ENCODE measurements around the gene KDM2B.
A peak's percentile ranks its signal among the peaks of the same experiment; 100 is the strongest.
"Not testable (repeated sequence)": the region's sequence is repeated elsewhere in the genome, so short reads cannot be mapped to it uniquely, and the experiment has no call there.

KDM2B gene

GRCh38 chr12:121495746-121496145 lies 85.1 kb downstream of the KDM2B start:
- no peak for DNase-seq

DNA sequence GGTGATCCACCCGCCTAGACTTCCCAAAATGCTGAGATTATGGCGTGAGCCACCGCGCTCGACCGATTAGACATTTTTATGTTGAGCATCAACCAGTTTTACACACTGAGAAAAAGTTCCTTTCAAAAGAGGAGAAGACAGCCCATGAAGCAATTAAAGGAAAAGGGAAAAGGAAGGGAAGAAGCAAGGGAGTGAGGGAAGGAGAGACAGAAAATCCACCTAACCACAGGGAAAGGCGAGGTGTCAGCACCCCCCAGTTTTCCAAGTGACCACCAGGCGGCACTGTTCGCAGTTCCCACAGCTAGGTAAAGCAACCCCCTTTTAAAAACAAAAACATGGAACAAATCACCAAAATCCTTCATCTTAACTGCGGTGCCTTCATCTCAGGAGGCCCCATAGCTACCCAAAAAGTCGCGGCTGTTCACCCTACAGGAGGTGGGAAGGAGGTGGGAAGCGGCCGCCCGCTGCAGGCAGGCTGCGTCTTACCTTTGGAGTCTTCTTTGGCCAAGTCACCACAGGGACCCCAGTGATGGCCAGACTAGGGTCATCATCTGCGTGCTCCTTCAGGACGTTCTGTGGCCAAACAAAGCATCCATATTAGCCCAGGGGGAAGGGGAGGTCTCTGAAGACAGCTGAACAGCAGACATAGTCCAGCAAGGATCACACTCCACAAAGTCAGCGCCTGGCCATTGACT lies 86.6 kb downstream of the KDM2B start:
- DNase-seq = peak; percentile 10

GRCh38 chr12:121490401-121491281 lies 90.2 kb downstream of the KDM2B start:
- no peak for DNase-seq

DNA sequence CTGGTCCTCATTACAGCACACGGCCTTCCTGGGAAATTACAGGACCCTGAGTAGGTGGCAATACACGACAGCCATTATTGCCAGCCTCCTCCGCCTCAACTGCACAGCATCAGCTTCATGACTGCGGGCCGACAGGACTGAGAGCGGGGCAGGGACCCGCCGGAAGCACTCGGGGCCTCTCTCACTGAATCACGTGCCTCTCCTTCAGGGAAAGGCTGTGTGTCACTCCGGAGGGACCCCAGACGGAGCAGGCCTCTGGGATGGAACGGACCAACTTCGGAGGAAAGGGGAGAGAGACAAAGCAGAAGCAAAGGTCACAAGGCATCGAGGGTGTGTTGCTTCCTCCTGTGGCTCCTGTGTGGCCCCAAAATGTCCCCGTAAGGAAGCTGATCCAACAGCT lies 90.9 kb downstream of the KDM2B start:
- no peak for DNase-seq

DNA sequence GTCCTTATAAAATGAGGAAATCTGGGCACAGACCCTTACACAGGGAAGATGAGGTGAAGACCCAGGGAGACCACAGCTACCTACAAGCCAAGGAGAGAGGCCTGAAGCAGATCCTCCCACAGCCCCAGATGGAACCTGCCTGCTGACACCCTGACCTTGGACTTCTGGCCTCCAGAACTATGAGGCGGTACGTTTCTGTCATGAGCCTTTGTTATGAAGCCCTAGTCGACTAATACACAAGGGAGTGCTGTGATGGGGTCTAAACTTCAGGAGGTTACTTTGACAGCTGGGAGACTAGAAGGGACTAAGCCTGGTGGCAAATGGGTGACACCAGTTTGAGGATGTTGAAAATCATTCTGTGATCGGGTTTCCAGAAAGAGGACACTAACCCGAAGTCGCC lies 95.9 kb downstream of the KDM2B start:
- no peak for DNase-seq

DNA sequence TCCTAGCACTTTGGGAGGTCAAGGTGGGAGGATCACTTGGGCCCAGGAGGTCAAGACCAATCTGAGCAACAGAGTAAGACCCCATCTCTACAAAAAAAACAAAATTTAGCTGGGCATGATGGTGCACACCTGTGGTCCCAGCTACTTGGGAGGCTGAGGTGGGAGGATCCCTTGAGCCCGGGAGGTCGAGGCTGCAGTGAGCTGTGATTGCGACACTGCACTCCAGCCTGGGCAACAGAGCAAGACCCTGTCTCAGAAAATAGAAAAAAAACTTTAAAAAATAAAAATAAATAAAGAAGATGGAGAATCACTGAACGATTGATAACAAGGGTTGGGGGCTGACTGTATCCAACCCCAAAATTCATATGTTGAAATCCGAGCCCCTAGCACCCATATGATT lies 96.3 kb downstream of the KDM2B start:
- DNase-seq = not testable (repeated sequence)

DNA sequence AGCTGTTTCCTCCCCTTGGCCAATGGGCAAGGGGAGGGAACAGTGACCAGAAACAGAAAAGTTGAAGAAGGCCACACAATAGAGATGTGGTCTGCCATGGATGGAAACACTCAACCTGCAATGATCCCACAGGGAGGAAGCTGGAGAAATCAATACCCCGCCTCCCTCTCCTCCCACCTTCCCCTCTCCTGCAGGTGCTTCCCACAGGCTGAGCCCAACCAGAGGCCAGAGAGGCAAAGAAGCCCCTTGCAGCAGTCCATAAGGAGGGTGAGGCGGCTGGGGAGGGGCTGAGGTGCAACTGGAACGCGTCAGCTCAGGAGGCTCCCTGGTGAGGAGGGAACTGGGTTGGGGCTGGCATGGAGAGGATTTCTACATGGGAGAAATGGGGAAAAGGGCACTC lies 96.9 kb downstream of the KDM2B start:
- no peak for DNase-seq

- no peak for DNase-seq
These were observed 104.3 kb downstream of the KDM2B start for GRCh38 chr12:121476477-121476876.

DNA sequence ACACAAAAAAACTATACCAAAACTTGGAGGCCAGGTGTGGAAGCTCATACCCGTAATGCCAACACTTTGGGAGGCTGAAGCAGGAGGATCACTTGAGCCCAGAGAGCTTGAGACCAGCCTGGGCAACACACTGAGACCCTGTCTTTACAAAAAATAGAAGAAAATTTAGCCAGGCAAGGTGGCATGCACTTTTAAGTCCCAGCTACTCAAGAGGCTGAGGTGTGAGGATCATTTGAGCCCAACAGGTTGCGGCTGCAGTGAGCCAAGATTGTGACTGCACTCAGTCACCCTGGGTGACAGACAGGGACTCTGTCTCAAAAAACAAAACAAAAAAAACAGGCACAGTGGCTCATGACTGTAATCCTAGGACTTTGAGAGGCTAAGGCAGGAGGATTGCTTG lies 105.5 kb downstream of the KDM2B start:
- no peak for DNase-seq

- peak; percentile 28 for DNase-seq
These were observed 108.5 kb downstream of the KDM2B start for GRCh38 chr12:121472150-121472905.

- DNase-seq = no peak
These were observed 110.1 kb downstream of the KDM2B start for GRCh38 chr12:121470751-121471150.

DNA sequence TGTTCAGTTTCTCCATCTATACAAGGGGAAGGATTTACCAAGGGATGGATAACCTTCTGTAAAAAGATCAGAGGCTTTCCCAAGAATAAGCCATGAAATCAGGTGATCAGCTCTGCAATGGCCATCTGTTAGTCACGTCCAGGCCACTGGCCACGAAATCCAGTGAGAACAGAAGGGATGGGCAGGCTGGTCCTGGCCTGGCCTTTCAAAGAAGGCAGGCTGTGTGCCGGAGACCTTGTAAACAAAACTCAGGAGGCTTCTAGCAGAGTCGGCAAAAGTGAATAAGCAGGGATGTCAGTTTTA lies 112.4 kb downstream of the KDM2B start:
- DNase-seq = no peak

DNA sequence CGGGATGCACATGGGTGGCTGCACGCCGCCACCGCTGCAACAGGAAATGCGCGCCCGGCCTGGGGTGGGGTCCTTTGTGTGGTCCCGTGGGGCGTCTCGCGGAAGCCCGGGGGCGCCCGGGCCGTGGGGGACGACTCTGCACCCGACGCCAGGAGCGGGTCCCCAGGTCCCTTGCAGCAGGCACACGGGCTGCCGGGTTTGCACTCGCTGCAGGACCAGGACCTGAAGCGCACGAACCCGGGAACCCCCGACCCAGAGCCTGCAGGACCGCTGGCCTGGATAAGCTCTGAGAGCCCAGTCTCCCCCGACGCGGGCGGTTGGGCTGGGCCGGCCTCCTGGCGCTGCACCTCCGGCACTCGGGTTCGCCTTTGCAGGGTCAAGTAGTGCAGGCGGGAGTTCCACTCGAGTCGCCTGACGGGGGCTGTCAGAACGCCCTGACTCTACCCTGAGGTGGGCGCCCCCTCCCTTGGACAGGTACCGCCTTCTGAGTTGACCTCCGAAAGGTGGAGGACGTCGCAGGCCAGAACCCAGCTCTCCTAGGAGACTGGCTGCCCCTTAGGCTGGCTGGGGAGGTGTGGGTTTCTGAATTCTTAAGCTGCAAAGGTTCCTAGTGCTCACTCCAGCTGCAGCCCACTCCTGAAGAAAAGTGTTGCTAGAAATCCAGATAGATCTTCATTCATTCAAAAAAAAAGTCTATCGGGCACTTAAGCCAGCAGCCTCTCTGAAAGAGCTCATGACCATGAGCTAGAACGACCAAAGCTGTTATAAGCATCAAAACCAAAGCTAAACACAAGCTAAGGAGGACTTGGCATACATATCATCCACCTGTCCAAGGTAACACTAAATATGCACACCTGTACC lies 113.0 kb downstream of the KDM2B start:
- DNase-seq = peak; percentile 22

DNA sequence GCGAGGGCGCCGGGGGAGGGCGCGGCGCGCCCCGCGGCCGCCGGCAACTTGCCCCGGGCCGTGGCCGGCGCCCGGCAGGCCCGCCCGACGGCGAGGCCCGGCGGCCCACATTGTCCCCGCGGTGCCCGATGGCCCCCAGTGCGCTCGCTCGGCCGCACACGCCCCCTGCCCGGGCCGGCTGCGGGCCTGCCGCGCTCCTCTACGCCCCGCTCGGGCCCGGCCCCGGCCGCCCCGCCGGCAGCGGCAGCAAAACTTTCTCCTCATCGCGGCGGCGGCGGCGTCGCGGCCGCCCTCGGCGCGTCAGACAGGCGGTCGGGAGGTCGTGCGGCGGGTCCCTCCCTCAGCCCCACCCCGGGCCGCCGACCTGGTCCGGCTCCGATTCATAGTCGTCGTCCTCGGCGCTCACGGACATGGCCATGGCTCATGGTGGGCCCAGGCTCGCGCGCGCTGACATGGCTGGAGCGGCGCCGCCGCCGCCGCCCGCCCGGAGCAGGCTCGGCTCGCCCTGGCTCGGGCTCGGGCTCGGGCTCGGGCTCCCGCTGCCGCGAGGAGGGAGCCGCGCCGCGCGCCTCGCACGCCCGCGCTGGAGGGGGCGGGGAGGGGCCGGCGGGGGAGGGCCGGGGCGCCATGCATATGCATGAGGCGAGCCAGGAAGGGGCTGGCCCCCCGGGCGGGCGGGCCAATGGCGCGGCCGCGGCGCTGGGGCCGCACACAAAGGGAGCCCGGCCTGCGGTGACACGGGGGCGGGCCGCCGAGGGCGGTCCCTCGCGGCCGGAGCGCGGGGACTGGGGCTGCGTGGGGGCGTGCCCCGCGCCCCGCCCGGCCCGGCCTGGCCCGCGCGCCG lies 113.8 kb downstream of the KDM2B start:
- DNase-seq = peak; percentile 77

DNA sequence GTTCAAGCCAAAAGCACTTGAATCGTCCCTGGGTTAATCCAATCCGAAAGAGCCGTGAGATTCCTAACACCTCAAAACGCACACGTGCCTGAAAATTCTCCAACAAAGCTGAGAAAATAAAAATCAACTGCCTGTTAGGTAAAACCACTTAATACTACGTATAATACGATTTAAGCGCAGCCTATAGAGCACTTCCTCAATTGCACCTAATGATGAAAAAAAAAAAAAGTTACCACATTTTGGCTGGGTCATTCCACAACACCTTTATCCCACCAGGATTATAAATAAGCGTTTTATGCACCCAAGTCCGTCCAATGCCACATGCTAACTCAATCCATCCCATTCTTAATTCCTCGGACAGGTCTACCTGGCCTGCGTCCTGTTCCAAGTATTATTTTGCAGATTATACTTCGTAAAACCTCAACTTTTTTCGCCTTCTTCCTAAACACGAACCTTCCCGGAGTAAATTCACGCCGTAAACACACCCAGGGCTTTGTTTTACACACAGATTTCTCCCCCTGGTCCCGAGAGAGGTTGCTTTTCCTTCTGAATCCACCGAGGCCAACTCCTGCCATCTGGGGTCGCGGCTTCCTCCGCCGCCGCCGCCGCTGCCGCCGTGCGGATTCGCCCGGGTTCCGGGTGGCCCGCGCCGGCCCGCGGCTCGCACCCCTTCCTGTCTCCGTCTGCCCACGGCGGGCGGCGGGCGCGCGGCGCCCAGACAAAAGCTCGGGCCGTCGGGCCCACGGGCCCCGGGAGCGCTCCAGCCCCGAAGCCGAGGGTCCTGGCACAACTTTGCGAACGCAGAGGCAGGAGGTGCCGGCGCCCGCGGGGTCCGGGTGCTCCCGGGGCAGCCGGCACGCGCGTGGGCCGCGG lies 114.7 kb downstream of the KDM2B start:
- peak; percentile 57 for DNase-seq

GRCh38 chr12:121464331-121464730 lies 116.5 kb downstream of the KDM2B start:
- DNase-seq = no peak

GRCh38 chr12:121461048-121461447 lies 119.8 kb downstream of the KDM2B start:
- no peak for DNase-seq

DNA sequence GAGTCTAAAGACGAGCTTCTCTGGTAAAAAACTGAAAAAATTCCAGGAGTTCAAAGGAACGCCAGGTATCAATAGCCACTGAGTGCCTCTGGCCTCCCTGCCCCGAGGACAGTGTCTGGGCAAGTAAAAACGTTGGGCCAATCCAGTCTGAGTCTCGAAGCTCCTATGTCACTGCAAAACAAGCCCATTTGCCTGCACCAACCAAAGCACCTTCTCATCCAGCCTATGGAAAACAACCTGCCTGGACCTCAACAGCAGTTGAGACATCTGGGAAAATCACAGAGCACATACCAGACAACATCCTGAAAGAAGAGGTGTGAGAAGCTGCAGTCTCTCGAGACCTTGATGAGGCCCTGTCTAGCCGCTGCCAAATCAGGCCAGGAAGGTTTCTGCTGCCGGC lies 124.3 kb downstream of the KDM2B start:
- no peak for DNase-seq

DNA sequence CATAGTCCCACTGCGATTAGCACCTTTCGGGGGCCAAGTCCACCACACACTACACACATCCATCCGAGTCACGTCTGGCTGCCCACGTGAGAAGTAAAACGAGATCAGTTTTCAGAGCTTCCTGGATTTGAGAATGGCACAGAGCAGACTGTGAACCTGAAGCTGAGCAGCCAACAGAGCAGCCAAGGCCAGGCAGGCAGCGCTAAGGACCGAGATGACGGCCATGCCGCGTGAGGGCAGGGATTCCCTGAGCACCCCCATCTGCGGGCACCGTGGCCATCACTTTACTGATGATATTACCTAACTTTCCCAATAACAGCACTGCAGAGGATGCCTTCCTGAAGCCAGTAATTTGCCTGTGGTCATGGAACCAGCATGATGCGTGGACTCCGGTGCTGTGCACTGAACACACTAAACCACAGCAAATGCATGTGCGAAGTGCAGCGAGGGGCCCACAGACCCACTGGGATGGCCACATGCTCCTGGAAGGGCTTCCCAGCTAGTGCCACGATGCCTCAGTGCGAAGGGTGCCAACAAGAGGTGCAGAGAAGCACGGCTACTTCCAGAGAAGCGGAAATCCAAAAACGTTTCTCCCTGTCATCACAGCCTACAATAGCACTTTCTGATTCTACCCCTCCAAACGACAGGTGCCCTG lies 124.9 kb downstream of the KDM2B start:
- no peak for DNase-seq

GRCh38 chr12:121454921-121455320 lies 125.9 kb downstream of the KDM2B start:
- DNase-seq = no peak
